Sigmoid colon (tissue), 7 donors: ENCODE measurements around the gene PDHB. TPM values are rescaled to one million over a fixed set of nuclear protein-coding genes. Genes with fewer than 3 reads are reported as not detected.

ENCODE experiments used
- DNase-seq: peaks from one replicate; pipeline ENCODE4 v3.0.0-alpha.2; 2019
- H3K27ac ChIP-seq, 4 donors: fragments of 200-600 bp; sonication (generic); one replicate each; pipeline ENCODE4 v1.5.1; 2016 to 2019; ENCODE audit warnings: mild to moderate bottlenecking in 1 of 4
- H3K27me3 ChIP-seq, 3 donors: fragments of 200-600 bp; sonication (generic); one replicate each; pipeline ENCODE4 v1.5.1; 2019; ENCODE audit warnings: mild to moderate bottlenecking in 1 of 3
- H3K36me3 ChIP-seq, 4 donors: fragments of 200-600 bp; sonication (generic); one replicate each; pipeline ENCODE4 v1.5.1; 2016 to 2019
- H3K4me1 ChIP-seq, 4 donors: fragments of 200-600 bp; sonication (generic); one replicate each; pipeline ENCODE4 v1.5.1; 2017 to 2019
- H3K4me3 ChIP-seq, 4 donors: fragments of 200-600 bp; sonication (generic); one replicate each; pipeline ENCODE4 v1.5.1; 2017 to 2019; ENCODE audit warnings: mild to moderate bottlenecking in 2 of 4, moderate library complexity in 1 of 4
- H3K9me3 ChIP-seq, 4 donors: fragments of 200-600 bp in 3 of 4; sonication (generic) in 3 of 4; one replicate each; pipeline versions ENCODE4 v1.5.1 to v1.6.1; 2013 to 2019
- CTCF ChIP-seq, 4 experiments: fragments of 450-650 bp in 3 of 4; fragments of 200-600 bp in 1 of 4; IDR thresholded peaks; one replicate each; pipeline ENCODE4 v1.5.1; 2016 to 2019; ENCODE audit warnings: antibody characterized with exemption in 4 of 4, mild to moderate bottlenecking in 3 of 4, moderate library complexity in 2 of 4
- EP300 ChIP-seq, 4 donors: sonication (generic); formaldehyde crosslinking; IDR thresholded peaks; one replicate each; pipeline ENCODE4 v1.6.1; 2017; ENCODE audit warnings: antibody characterized with exemption in 4 of 4
- POLR2A ChIP-seq, 2 donors: fragments of 450-650 bp; IDR thresholded peaks; one replicate each; pipeline ENCODE4 v1.6.1; 2016; ENCODE audit warnings: antibody characterized with exemption in 2 of 2, mild to moderate bottlenecking in 2 of 2, moderate library complexity in 2 of 2
- POLR2AphosphoS5 ChIP-seq, 4 donors: sonication (generic); formaldehyde crosslinking; IDR thresholded peaks; one replicate each; pipeline ENCODE4 v1.6.1; 2017; ENCODE audit warnings: antibody characterized with exemption in 4 of 4
- WGBS, 2 donors: extraction: QIAGEN DNeasy Blood & Tissue Kit; methylation state at CpG; one replicate each; pipeline ENCODE4 v1.1.7; 2013; 5-methylcytosine and 5-hydroxymethylcytosine counted together
- intact Hi-C: fragments of 100-400 bp; cut with DNase I; formaldehyde crosslinking; loops from one replicate; pipeline ENCODE4 v1.15.1; 2023
- polyA plus RNA-seq, 3 donors: library from polyadenylated mRNA; stranded (reverse); fragments of 200-250 nt; gene quantifications; one replicate each; pipeline ENCODE4 v1.2.3, GENCODE V29; 2013
- total RNA-seq, 4 donors: library from RNA; depleted of rRNA; stranded (reverse); fragments of >200 nt; gene quantifications; one replicate each; pipeline ENCODE4 v1.1.0, GENCODE V29; 2016
- donor health status: healthy with polysubstance abuse.
- donor health status: Bipolar disorder and iron deficiency.
- donor health status: healthy.

The PDHB gene
- total and polyA plus RNA-seq, 7 donors, result 69.4 to 120 (median 100) TPM

DNA sequence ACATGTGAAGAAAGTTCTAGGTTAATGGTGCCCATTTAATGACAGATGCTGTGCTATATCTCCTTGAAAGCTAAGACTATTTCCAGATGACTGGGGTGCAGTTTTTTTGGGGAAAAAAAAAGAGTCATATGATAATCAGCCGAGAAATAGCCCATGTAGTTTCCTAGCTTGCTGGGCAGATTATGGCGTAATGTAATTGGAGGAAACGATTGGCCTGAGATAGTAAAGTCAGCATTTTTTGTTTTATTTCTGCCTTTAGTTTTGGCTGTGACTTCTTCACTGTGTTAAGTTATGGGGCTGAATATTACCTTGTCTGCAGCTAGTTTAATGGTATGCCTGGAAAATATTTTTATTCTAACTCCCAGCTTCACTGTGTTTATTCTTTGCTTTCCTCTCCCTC, 24.0 kb downstream of the PDHB start:
- Histone ChIP-seq H3K4me1 (peaks cover 0 to 8% (median 5%) of the 10 kb centered on the region in 4 donors), H3K9me3 (no peaks in the 10 kb centered on the region), H3K36me3 (peaks cover 12 to 80% (median 29%) of the 10 kb centered on the region in 4 donors), H3K27me3 (no peaks in the 10 kb centered on the region), H3K4me3 (no peak overlapping the region), H3K27ac (no peak overlapping the region)
- intact Hi-C loops, result no loop called here
- 84 to 92% methylated on average over 3 of the region's 3 CpGs for WGBS, 2 donors
- no peak for DNase-seq
- TF ChIP-seq POLR2A (IDR thresholded peaks at IDR 0.05) (no peak), EP300 (IDR thresholded peaks at IDR 0.05) (no peak), POLR2AphosphoS5 (IDR thresholded peaks at IDR 0.05) (no peak), CTCF (IDR thresholded peaks at IDR 0.05) (no peak)

DNA sequence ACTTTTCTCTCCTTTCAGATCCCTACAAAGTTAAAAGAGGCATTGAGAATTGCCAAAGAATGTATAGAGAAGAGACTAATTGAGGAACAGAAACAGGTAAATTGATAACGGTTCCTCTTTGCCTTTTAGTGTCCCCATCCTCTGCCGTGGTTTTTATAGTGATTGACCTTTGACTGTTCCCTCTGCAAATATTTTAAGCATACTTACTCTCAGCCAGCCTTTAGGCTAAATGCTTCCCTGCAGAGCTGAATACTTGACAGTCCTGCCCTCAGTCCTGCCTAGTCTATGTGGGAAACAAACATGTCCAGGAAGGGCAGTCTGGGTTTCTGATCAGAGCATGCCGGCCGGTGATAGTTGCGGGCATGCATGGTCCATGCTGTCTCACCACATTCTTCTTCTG, 24.7 kb downstream of the PDHB start:
- intact Hi-C loops, result no loop called here
- Histone ChIP-seq H3K4me1 (peaks cover 0 to under 1% (median 0%) of the 10 kb centered on the region in 4 donors), H3K4me3 (no peak overlapping the region), H3K27me3 (no peaks in the 10 kb centered on the region), H3K36me3 (peaks cover 12 to 87% (median 33%) of the 10 kb centered on the region in 4 donors), H3K9me3 (no peaks in the 10 kb centered on the region), H3K27ac (no peak overlapping the region)
- TF ChIP-seq CTCF (IDR thresholded peaks at IDR 0.05) (no peak), EP300 (IDR thresholded peaks at IDR 0.05) (no peak), POLR2A (IDR thresholded peaks at IDR 0.05) (no peak), POLR2AphosphoS5 (IDR thresholded peaks at IDR 0.05) (no peak)
- WGBS, 2 donors, result 64 to 69% methylated on average over 5 of the region's 5 CpGs
- DNase-seq, result no peak

DNA sequence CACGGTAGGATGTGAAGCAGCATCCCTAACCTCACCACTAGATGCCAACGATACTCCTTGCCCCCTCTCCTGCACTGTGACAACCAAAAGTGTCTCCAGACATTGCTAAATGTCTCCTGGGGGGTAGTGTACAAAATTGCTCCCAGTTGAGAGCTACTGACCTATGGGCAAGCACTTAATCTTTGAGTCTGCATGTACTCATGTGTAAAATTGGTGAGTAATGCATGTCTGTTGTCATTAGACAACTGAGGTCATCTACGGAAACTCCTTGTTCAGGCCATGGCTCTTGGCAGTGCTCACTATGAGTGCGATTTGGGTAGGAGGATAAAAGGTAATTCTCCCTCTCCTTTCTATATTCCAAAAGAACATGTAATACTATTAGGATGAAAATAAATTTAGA, 29.2 kb downstream of the PDHB start:
- Histone ChIP-seq H3K4me3 (no peak overlapping the region), H3K36me3 (peaks cover 0 to 65% (median 20%) of the 10 kb centered on the region in 4 donors), H3K9me3 (no peaks in the 10 kb centered on the region), H3K27ac (no peak overlapping the region), H3K27me3 (no peaks in the 10 kb centered on the region), H3K4me1 (peaks cover 0 to 7% (median 3%) of the 10 kb centered on the region in 4 donors)
- 86 to 89% methylated on average over 4 of the region's 4 CpGs for WGBS, 2 donors
- DNase-seq, result no peak
- TF ChIP-seq POLR2AphosphoS5 (IDR thresholded peaks at IDR 0.05), result no peak
- TF ChIP-seq CTCF (IDR thresholded peaks at IDR 0.05), result no peak
- no peak for TF ChIP-seq EP300 (IDR thresholded peaks at IDR 0.05)
- no peak for TF ChIP-seq POLR2A (IDR thresholded peaks at IDR 0.05)
- intact Hi-C loops, result no loop called here

DNA sequence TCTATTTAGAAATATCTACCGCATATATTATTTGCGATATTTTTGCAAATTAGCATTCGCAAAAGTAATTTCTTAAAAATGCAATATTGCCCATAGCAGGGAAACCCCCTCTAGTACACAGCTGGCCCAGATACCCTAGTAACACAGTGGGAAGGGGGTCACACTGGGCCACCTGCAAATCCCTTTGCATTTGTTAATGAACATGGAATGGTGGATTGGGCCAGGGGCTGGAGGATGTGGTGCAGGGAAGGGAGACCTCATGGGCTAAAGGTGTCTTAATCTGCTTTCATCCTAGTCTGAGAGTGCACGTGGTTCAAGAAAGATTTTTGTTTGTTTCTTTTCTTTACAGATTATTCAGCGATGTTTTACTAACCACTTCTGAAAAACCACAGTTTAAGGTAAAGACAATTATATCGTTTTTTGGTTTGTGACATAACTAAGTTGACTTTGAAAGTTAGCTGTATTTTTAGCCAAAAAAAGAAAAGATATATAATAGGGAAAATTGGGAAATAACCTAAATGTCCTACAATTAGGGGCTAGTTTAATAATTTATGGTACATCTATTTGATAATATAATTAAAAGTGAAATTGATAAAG, 30.0 kb downstream of the PDHB start:
- no peaks in the 10 kb centered on the region for H3K27me3 ChIP-seq
- no peaks in the 10 kb centered on the region for H3K9me3 ChIP-seq
- H3K4me3 ChIP-seq, result no peak overlapping the region
- 81 to 90% methylated on average over 6 of the region's 6 CpGs for WGBS, 2 donors
- TF ChIP-seq POLR2A (IDR thresholded peaks at IDR 0.05) (no peak), POLR2AphosphoS5 (IDR thresholded peaks at IDR 0.05) (no peak), CTCF (IDR thresholded peaks at IDR 0.05) (no peak)
- H3K4me1 ChIP-seq, result peaks cover 0 to 15% (median 10%) of the 10 kb centered on the region in 4 donors
- peaks cover 0 to 65% (median 15%) of the 10 kb centered on the region in 4 donors for H3K36me3 ChIP-seq
- no peak overlapping the region for H3K27ac ChIP-seq
- intact Hi-C loops, result no loop called here
- no peak for DNase-seq
